Activated CD8-positive, alpha-beta memory T cell treated with anti-CD3 and anti-CD28 coated beads, Interleukin-2, amount 50 U/mL, for 48 hours (primary cell): ENCODE results near the gene CAP2.

Experiments
- DNase-seq: peaks from one replicate; pipeline ENCODE4 v3.0.0-alpha.2; 2020

CAP2 gene

GRCh38 chr6:17477356-17477755 is 84.0 kb downstream of the CAP2 start:
- DNase-seq = no peak

DNA sequence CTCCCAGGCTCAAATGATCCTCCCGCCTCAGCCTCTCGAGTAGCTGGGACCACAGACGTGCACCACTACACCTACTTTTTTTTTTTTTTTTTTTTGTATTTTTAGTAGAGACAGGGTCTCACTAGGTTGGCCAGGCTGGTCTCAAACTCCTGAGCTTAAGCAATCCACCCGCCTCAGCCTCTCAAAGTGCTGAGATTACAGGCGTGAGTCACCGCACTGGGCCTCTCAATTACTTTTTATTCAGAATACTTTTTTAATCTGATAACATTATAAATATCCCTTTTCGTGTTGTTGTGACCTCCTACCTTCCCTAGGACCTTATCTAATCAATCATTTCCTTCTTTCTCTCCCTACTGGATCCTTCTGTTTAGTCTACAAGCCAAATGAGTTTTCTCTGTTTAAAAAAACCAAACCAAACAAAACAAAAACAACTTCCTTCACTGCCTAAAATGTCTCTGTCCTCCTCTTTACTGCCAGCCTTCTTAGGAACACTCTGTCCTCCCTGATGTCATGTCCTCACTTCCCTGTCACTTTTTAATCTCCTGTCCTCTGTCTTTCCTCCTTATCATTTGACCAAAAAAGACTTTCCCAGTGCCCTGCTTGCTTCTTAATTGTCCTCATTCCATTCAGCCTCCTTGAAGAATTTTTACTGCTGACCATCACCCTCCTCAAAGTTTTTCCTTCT is 85.0 kb downstream of the CAP2 start:
- no peak for DNase-seq

DNA sequence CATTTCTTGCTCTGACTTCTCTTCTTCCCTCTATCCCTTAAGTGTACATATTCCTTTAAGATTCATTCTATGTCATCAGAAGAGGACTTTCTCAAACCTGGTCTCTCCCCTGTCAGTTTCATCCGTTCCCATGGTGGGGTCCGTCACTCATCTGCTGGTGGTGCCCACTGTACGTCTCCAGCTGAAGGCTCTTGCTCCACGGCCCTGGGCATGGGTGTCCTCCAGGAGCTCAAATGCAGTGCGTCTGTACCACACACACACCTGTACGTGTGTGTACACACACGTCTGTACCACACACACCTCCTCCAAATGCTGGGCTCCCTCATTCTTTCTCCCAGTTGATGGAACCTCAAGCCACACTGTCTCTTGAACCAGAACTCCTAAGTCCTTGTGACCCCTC is 85.6 kb downstream of the CAP2 start:
- DNase-seq = no peak

DNA sequence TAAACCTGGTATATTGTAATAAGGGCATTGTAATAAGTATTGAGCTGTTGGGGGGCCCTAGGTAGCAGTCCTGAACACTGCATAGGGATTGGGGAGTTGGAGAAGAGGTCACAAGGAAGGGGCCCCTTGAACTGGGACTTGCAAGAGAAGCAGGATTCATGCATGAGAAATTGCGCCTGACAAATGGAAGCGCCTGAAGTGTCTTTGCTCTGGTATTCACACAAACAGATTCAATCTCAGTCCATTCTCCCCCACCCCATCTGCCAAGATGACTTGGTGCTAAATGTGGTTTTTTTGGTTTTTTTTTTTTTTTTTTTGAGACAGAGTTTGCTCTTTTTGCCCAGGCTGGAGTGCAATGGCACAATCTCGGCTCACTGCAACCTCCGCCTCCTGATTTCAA is 87.1 kb downstream of the CAP2 start:
- DNase-seq = no peak

- no peak for DNase-seq
Observed at GRCh38 chr6:17482711-17483110, 89.3 kb downstream of the CAP2 start.

- DNase-seq = no peak
Observed at GRCh38 chr6:17483391-17484016, 90.1 kb downstream of the CAP2 start.

GRCh38 chr6:17484201-17484849 is 90.9 kb downstream of the CAP2 start:
- DNase-seq = no peak

GRCh38 chr6:17485181-17485580 is 91.8 kb downstream of the CAP2 start:
- no peak for DNase-seq

DNA sequence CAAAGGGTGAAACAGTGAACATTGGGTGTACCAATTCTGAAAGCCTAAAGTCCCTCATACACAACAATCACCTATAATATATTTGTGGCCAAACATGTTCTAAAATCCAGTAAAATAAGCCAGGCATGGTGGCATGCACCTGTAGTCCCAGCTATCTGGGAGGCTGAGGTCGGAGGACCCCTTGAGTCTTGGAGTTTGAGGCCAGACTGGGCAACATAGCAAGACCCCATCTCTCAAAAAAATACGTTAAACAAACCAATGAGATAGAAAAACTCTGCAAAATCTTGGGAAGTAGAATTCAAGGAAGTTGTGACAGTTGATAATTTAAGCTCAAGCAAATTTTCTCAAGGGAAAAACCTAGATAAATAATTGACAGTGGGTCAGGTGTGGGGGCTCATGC is 92.6 kb downstream of the CAP2 start:
- DNase-seq = no peak

- DNase-seq = no peak
Observed at GRCh38 chr6:17486680-17487079, 93.3 kb downstream of the CAP2 start.

GRCh38 chr6:17490724-17491123 is 97.3 kb downstream of the CAP2 start:
- no peak for DNase-seq

DNA sequence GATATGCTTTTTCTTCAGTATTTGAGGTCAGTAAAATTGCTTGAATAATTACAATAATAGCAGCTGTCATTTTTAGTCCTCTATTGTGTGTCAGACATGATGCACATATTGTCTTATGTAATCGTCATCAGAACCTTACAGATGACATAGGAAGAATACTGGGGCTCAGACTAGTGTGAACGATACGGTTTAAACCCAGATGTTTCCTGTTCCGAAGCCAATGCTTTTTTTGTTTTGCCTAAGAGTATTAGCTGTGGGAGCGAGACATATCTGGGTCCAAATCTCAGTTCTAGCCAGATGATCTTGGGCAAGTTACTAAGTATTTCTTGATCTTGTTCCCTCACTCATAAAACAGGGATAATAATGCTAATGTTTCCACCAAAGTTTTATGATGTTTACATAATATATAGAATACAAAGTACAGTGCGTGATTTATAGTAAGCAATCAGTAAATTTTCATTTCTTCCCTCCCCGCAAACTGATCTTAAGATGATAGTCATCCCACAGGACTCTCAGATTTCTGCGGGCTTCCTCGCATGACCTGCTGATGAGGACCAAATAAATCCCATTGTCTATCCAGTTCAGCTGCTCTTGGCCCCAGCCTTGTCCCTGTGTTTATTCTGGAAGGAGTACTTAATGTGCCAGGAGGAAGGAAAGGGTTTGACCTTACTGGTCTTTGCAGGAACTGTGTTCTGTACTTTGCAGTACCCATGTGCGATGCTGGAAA is 98.2 kb downstream of the CAP2 start:
- DNase-seq = no peak

GRCh38 chr6:17492350-17492749 is 99.0 kb downstream of the CAP2 start:
- no peak for DNase-seq

DNA sequence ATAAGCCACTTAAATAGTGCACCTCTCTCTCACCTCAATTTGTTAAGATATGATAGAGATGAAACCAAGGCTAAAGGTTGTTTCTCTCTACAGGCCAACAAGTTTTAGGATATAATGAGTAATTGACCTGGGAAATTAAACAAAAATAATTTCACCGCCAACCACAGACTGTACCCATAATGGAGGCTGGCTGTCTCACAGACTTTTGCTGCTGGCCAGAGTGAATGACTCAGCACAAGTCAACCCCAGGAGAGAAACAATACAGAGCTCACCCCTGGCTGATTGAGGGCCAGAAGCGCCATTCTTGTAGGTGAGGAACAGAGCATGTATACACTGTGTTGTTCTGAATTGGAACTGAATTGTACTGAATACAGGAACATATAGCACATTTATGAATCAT is 99.9 kb downstream of the CAP2 start:
- DNase-seq = no peak

DNA sequence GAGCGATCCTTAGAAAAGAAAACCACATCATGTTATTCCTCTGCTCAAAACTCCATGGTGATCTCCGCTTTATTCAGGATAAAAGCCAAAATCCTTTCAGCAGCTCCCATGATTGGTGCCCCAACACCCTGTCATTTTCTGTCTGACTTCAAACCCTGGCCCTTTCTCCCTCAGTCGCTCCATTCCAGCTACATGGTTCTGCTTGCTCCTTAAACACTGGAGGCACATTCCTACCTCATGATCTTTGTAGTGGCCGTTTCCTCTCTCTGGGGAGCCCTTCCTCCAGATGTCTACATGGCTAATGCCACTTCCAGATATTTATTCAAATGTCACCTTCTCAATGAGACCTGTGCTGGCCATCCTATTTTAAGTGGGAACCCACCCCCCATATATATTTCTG is 100.8 kb downstream of the CAP2 start:
- DNase-seq = no peak

- no peak for DNase-seq
Observed at GRCh38 chr6:17494919-17495318, 101.5 kb downstream of the CAP2 start.

DNA sequence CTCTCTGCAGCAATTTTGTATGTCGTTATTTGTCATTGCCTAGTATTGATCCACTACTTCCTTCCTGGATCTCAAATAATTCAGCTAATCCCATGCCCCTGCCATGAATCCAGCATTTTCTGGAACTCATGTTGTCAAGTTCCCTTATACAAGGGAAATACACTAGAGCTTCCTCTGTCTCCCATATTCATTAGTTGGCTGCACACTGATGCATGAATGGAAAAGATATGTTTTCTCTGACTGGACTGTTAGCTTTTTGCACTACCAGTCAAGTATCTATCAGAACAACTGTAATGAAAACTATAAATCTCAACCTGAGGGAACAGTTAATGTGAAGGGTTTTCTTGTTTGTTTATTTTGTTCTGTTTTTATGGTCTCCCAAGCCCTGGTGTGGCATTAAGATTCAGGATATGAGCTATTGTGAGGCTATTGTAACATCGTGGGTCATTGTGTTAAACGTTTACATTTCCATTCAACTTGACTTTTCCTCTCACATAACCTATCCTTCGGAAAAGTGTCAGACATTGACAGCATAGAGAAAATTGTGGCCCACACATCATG is 104.2 kb downstream of the CAP2 start:
- DNase-seq = no peak

DNA sequence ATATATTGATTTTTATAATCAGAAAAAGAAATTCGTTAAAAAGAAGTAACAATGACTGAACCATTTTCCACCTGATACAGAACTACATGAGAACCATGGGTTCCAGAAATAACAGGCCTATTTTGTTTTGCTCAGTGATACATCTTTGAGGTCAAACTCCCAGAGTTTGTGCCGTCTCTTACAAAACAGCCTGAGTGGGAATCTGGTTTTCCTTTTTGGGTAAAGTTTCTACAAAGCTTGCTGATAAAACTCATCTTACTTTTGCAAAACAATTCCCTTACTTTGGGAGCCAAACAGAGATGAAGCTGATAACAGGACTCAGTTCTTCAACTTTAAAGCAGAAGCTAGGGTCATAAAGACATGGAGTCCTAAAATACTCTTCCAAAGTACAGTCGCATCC is 108.0 kb downstream of the CAP2 start:
- DNase-seq = no peak

DNA sequence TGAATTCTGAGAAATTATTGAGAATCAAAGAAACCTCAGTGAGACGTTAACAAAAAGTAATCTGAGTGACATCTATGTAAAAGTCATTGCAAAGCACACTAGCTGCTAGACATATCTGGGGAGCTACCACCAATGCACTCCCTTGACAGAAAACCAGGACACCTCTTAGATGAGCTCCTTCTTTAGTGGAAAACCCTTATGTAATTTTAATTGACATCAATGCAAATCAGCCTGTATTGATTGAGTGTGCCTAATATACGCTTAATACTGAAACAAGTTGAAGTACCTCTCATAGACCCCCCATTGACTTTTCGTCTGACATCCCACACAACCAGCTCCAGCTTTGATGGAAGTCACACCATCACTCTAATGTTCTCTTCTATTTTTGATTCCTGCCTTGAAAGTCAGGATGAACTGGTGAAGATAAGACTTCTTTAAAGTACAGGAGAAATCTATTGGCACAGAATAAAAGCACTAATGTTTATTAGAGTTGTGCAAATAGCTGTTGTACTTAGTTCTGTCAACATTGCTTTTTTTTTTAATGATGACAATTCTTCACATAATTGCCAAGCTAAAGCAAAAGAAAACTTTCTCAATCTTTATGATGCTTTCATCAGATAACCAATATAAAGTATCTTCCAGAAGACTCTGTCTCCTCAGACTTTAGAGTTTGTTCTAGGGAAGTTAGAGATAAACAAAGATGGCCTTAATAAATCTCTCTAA is 108.7 kb downstream of the CAP2 start:
- no peak for DNase-seq

DNA sequence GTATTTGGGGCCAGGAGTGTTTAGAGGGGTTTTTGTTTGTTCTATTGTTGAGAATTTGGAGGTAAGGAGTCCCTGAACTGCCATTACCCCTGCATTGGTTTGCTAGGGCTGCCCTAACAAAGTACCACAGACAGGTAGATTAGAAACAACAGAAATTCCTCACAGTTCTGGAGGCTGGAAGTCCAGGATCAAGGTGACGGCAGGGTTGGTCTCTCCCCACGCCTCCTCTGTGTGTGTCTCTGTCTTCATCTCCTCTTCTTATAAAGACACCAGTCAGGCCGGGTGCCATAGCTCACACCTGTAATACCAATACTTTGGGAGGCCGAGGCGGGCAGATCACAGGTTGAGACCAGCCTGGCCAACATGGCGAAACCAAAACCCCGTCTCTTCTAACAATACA is 109.7 kb downstream of the CAP2 start:
- DNase-seq = no peak

- DNase-seq = no peak
Observed at GRCh38 chr6:17504005-17504404, 110.6 kb downstream of the CAP2 start.

- DNase-seq = no peak
Observed at GRCh38 chr6:17505062-17505476, 111.7 kb downstream of the CAP2 start.

DNA sequence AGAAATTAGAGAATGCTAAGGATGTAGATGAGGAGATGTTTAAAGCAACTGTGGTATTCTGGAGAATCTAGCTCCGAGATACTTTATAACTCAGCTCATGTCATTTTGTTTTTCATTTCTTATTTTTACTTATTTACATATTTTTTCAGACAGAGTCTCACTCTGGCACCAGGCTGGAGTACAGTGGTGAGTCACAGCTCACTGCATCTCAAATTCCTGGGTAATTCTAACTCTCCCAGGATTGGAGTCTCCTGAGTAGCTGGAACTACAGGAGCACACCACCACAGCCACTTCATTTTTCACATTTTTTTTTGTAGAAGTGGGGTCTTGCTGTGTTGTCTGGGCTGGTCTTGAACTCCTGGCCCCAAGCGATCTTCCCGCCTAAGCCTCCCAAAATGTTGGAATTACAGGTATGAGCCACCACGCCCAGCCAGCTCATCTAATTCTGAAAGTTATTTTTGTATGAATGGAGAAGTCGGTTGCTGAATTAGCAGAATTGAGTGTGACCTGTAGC is 112.4 kb downstream of the CAP2 start:
- no peak for DNase-seq
